ENCODE data around the gene HIPK1. TPM values are rescaled to one million over a fixed set of nuclear protein-coding genes. Genes with fewer than 3 reads are reported as not detected.

Gene HIPK1
- total and polyA plus RNA-seq, 9 donors = 17.1 to 29.8 (median 27.4) TPM

DNA sequence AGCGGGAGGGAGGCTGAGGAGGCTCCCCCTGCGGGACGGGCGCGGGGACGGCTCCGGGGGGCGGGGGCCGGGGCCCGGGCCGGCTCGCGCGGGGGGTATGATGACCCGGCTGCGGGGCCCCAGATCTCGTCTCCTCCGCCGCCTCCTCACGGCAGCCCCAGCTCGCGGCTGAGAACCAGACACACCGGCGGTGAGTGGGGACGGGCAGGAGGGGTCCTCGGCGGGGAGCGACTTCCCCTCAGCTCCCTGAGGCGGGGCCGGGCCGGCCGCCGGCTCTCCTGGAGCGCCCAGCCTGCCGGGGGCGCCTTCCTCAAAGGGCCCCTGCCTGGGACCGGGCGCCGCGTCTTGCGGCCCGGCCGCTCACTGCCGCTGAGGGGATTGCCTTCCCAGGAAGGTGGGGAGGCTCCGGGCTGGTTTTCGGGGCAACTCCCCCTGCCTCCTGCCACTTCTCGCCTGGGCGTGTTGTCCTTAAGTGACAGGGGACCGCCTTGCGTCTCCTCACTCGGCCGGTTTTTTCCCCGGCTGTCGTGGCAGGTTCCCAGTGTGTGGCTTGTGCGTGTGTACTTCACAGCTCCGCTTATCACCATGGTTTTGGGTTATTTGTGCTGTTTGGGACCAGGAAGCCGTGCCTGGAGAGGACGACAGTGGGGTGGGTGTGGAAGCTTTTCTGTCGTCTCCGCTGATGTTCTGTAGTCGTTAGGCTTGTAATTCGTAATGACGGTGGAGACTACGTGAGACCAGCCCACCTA is 800 bp downstream of the HIPK1 start:
- Histone ChIP-seq H3K36me3 (ENCODE audit: control insufficient read depth, insufficient read depth, low read length) (no peaks in the 10 kb centered on the region), H3K4me3 (ENCODE audit: low read length) (peak overlapping the region; percentile 93), H3K4me1 (ENCODE audit: control insufficient read depth, insufficient read depth, low read length) (peaks cover 10% of the 10 kb centered on the region), H3K27me3 (ENCODE audit: control insufficient read depth, insufficient read depth, low read length) (no peaks in the 10 kb centered on the region), H3K9me3 (replicated peaks; ENCODE audit: control insufficient read depth, low read depth, low read length) (no peaks in the 10 kb centered on the region), H3K27ac (ENCODE audit: low read length) (peak overlapping the region; percentile 99)
- peak; percentile 65 for DNase-seq
- under 1% methylated on average over 46 of the region's 64 CpGs for WGBS (ENCODE audit: insufficient coverage)

DNA sequence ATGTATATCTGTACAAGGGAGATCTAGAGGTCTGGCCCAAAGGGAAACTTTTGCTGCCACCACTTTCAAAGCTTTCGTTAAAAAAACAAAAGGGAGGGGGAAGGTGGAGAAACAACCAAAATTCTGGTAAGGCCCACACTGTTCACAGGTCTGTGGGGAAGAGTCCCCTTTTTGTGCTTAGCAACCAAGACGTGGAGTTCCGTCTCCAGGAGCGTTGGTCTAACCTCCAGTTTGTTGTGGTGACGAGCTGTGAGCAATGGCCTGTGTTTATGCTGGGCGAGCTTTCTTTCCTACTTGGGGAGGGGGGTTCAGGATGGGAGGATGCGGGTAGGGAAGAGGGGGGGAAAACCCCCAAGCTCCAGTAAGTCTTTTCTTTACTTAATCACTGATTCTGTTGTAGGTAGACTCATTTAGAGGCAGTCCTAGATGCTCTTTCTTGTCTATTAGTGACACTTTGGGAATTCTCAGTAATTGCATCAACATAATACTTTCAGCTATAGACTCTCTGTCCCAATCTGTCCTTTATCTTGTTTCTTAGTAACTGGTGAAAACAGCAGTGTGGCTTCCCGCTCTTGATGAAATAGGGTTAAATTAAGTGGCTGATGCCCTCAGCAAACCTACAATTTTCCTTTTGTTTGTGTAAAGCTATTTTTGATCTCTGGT is 1.5 kb downstream of the HIPK1 start:
- Histone ChIP-seq H3K9me3 (replicated peaks; ENCODE audit: control insufficient read depth, low read depth, low read length) (no peaks in the 10 kb centered on the region), H3K4me1 (ENCODE audit: control insufficient read depth, insufficient read depth, low read length) (peaks cover 10% of the 10 kb centered on the region), H3K27ac (ENCODE audit: low read length) (peak overlapping the region; percentile 99), H3K27me3 (ENCODE audit: control insufficient read depth, insufficient read depth, low read length) (no peaks in the 10 kb centered on the region), H3K4me3 (ENCODE audit: low read length) (peak overlapping the region; percentile 93), H3K36me3 (ENCODE audit: control insufficient read depth, insufficient read depth, low read length) (no peaks in the 10 kb centered on the region)
- peak; percentile 76 for DNase-seq
- WGBS (ENCODE audit: insufficient coverage) = no CpG with 5 or more reads among the region's 8 CpGs

DNA sequence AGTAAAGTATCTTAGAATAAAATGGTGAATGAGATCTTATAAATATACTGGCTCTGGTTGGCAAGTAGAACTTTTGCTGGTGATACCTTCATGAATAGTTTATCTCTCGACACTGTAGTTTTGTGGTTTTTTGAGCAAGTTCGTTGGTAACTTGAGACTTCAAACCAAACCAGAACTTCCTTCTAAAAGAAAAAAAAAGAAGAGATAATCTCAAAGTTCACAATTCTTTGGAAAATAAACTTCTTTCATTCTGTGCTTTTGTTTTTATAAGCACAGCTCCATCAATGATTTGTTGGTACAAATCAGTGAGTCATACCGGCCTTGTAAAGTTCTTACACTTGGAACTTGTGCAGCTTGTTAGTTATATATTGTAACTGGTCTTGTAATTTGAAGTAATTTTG is 2.3 kb downstream of the HIPK1 start:
- DNase-seq = no peak
- no CpG with 5 or more reads among the region's 3 CpGs for WGBS (ENCODE audit: insufficient coverage)
- H3K27me3 ChIP-seq (ENCODE audit: control insufficient read depth, insufficient read depth, low read length) = no peaks in the 10 kb centered on the region
- H3K27ac ChIP-seq (ENCODE audit: low read length) = peak overlapping the region; percentile 99
- H3K4me3 ChIP-seq (ENCODE audit: low read length) = no peak overlapping the region
- peaks cover 10% of the 10 kb centered on the region for H3K4me1 ChIP-seq (ENCODE audit: control insufficient read depth, insufficient read depth, low read length)
- no peaks in the 10 kb centered on the region for H3K36me3 ChIP-seq (ENCODE audit: control insufficient read depth, insufficient read depth, low read length)
- no peaks in the 10 kb centered on the region for H3K9me3 ChIP-seq (replicated peaks; ENCODE audit: control insufficient read depth, low read depth, low read length)

DNA sequence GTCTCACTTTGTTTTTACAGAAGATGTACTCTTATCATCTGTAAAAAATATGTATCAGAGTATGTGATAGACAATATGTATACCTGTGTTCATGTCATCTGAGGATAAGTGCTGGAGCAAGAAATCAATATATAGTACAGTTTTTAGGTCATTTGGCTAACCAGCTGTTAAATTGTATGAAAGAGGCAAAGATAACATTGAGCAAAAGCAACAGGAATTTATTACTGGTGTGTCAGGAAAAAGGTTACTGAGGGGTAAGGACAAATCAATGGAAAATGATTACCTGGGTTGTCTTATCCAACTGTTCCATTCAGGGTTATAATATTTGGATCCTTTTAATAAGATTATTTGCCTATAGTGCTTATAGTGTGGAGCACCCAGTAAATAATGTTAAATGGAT is 4.9 kb downstream of the HIPK1 start:
- H3K36me3 ChIP-seq (ENCODE audit: control insufficient read depth, insufficient read depth, low read length) = no peaks in the 10 kb centered on the region
- H3K27ac ChIP-seq (ENCODE audit: low read length) = no peak overlapping the region
- H3K27me3 ChIP-seq (ENCODE audit: control insufficient read depth, insufficient read depth, low read length) = no peaks in the 10 kb centered on the region
- H3K4me1 ChIP-seq (ENCODE audit: control insufficient read depth, insufficient read depth, low read length) = peaks cover 10% of the 10 kb centered on the region
- DNase-seq = no peak
- H3K9me3 ChIP-seq (replicated peaks; ENCODE audit: control insufficient read depth, low read depth, low read length) = no peaks in the 10 kb centered on the region
- no peak overlapping the region for H3K4me3 ChIP-seq (ENCODE audit: low read length)

DNA sequence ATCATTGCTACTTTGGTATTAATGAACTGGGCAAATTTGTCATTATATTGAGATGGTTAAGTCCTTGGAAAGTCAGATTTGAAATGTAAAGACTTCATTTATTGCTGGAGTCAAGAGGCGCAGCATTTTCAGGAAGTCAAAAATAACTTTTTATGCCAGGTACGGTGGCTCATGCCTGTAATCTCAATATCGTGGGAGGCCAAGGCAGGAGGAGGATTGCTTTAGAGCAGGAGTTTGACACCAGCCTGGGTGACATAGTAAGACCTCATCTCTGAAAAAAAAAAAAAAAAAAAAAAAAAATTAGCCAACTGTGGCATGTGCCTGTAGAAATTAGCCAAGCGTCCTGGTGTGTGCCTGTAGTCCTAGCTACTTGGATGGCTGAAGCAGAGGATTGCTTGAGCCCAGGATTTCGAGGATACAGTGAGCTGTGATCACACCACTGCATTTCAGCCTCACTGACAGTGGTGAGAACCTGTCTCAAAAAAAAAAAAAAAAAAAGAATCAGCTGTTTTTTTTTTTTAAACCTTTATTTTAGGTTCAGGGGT is 5.5 kb downstream of the HIPK1 start:
- Histone ChIP-seq H3K4me1 (ENCODE audit: control insufficient read depth, insufficient read depth, low read length) (peaks cover 10% of the 10 kb centered on the region), H3K9me3 (replicated peaks; ENCODE audit: control insufficient read depth, low read depth, low read length) (no peaks in the 10 kb centered on the region), H3K4me3 (ENCODE audit: low read length) (no peak overlapping the region), H3K27me3 (ENCODE audit: control insufficient read depth, insufficient read depth, low read length) (no peaks in the 10 kb centered on the region), H3K36me3 (ENCODE audit: control insufficient read depth, insufficient read depth, low read length) (no peaks in the 10 kb centered on the region), H3K27ac (ENCODE audit: low read length) (no peak overlapping the region)
- DNase-seq = no peak
- no CpG with 5 or more reads among the region's 5 CpGs for WGBS (ENCODE audit: insufficient coverage)

DNA sequence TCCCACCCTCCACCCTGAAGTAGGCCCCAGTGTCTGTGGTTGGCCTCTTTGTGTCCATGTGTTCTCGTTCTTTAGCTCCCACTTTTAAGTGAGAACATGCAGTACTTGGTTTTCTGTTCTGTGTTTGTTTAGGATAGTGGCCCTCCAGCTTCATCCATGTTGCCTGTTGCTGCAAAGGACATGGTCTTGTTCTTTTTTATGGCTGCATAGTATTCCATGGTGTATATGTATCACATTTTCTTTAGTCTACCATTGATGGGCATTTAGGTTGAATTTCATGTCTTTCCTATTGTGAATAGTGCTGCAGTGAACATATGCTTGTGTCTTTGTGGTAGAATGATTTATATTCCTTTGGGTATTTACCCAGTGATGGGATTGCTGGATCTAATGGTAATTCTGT is 6.1 kb downstream of the HIPK1 start:
- WGBS (ENCODE audit: insufficient coverage) = no CpG with 5 or more reads among the region's 1 CpG
- Histone ChIP-seq H3K9me3 (replicated peaks; ENCODE audit: control insufficient read depth, low read depth, low read length) (no peaks in the 10 kb centered on the region), H3K27me3 (ENCODE audit: control insufficient read depth, insufficient read depth, low read length) (no peaks in the 10 kb centered on the region), H3K4me3 (ENCODE audit: low read length) (no peak overlapping the region), H3K27ac (ENCODE audit: low read length) (no peak overlapping the region), H3K36me3 (ENCODE audit: control insufficient read depth, insufficient read depth, low read length) (no peaks in the 10 kb centered on the region), H3K4me1 (ENCODE audit: control insufficient read depth, insufficient read depth, low read length) (peaks cover 10% of the 10 kb centered on the region)
- DNase-seq = no peak

DNA sequence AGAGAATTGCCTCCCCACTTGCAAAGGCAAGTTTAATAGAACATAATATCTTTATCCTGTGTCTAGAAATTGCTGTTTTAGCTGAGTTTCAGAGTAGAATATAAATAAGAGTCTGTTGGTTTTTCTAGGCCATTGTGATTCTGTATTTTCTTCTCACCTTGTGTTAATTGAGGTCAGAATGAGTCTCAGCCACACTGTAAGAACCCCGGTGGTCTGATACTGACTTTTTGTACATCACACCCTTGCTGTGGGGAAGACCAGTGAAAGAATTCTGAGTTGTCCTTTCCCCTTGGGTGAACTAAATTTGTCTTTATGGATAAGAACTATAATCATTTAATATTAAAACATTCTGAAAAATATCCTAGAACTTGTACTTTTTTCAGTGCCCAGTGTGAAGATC is 6.8 kb downstream of the HIPK1 start:
- Histone ChIP-seq H3K36me3 (ENCODE audit: control insufficient read depth, insufficient read depth, low read length) (peaks cover 7% of the 10 kb centered on the region), H3K4me1 (ENCODE audit: control insufficient read depth, insufficient read depth, low read length) (peaks cover 2% of the 10 kb centered on the region), H3K9me3 (replicated peaks; ENCODE audit: control insufficient read depth, low read depth, low read length) (no peaks in the 10 kb centered on the region), H3K27me3 (ENCODE audit: control insufficient read depth, insufficient read depth, low read length) (no peaks in the 10 kb centered on the region), H3K27ac (ENCODE audit: low read length) (no peak overlapping the region), H3K4me3 (ENCODE audit: low read length) (no peak overlapping the region)
- no CpG with 5 or more reads among the region's 1 CpG for WGBS (ENCODE audit: insufficient coverage)
- DNase-seq = no peak

DNA sequence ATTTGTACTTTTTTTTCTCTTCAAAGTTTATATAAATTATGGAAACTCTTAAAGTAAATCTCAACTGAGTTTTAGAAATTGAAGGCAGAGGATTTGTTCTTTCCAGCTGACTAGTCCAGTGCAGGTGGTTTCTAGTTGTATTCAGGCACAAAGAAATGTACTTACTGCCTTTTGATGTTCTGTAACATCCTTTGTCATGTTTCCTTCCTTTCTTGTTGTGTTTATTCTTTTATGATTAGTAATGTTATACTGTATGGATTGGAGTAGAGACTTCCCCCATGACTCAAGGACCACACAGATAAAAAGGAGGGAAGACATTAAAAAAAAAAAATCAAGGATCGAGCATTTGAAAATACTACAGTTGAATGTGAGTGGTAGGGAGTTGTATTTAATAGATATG is 8.0 kb downstream of the HIPK1 start:
- no peaks in the 10 kb centered on the region for H3K27me3 ChIP-seq (ENCODE audit: control insufficient read depth, insufficient read depth, low read length)
- no CpG with 5 or more reads among the region's 1 CpG for WGBS (ENCODE audit: insufficient coverage)
- H3K4me3 ChIP-seq (ENCODE audit: low read length) = no peak overlapping the region
- H3K4me1 ChIP-seq (ENCODE audit: control insufficient read depth, insufficient read depth, low read length) = no peaks in the 10 kb centered on the region
- DNase-seq = no peak
- peaks cover 14% of the 10 kb centered on the region for H3K36me3 ChIP-seq (ENCODE audit: control insufficient read depth, insufficient read depth, low read length)
- H3K27ac ChIP-seq (ENCODE audit: low read length) = no peak overlapping the region
- no peaks in the 10 kb centered on the region for H3K9me3 ChIP-seq (replicated peaks; ENCODE audit: control insufficient read depth, low read depth, low read length)

DNA sequence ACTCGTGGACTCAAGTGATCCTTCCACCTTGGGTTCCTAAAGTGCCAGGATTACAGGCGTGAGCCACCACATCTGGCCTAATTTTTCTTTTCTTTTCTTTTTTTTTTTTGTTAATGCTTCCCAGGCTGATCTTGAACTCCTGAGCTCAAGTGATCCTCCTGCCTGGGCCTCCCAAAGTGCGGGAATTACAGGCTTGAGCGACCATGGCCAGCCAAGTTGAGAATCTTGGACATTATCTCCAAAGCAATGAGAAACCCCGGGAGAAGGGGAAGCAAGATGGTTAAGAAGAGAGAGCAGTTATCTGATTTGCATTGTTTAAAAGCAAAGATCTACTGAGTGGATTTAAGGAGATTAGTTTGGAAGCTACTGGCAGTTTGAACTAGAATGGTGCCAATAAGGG is 9.1 kb downstream of the HIPK1 start:
- Histone ChIP-seq H3K4me3 (ENCODE audit: low read length) (no peak overlapping the region), H3K27me3 (ENCODE audit: control insufficient read depth, insufficient read depth, low read length) (no peaks in the 10 kb centered on the region), H3K9me3 (replicated peaks; ENCODE audit: control insufficient read depth, low read depth, low read length) (no peaks in the 10 kb centered on the region), H3K4me1 (ENCODE audit: control insufficient read depth, insufficient read depth, low read length) (no peaks in the 10 kb centered on the region), H3K27ac (ENCODE audit: low read length) (no peak overlapping the region), H3K36me3 (ENCODE audit: control insufficient read depth, insufficient read depth, low read length) (peaks cover 15% of the 10 kb centered on the region)
- 78% methylated on average over 5 of the region's 5 CpGs for WGBS (ENCODE audit: insufficient coverage)
- no peak for DNase-seq

DNA sequence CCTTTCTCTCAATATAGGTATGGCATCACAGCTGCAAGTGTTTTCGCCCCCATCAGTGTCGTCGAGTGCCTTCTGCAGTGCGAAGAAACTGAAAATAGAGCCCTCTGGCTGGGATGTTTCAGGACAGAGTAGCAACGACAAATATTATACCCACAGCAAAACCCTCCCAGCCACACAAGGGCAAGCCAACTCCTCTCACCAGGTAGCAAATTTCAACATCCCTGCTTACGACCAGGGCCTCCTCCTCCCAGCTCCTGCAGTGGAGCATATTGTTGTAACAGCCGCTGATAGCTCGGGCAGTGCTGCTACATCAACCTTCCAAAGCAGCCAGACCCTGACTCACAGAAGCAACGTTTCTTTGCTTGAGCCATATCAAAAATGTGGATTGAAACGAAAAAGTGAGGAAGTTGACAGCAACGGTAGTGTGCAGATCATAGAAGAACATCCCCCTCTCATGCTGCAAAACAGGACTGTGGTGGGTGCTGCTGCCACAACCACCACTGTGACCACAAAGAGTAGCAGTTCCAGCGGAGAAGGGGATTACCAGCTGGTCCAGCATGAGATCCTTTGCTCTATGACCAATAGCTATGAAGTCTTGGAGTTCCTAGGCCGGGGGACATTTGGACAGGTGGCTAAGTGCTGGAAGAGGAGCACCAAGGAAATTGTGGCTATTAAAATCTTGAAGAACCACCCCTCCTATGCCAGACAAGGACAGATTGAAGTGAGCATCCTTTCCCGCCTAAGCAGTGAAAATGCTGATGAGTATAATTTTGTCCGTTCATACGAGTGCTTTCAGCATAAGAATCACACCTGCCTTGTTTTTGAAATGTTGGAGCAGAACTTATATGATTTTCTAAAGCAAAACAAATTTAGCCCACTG is 11.5 kb downstream of the HIPK1 start:
- H3K4me1 ChIP-seq (ENCODE audit: control insufficient read depth, insufficient read depth, low read length) = no peaks in the 10 kb centered on the region
- DNase-seq = no peak
- 90% methylated on average over 6 of the region's 16 CpGs for WGBS (ENCODE audit: insufficient coverage)

More for the DNA sequence above, 11.5 kb downstream of the HIPK1 start:
- Histone ChIP-seq H3K9me3 (replicated peaks; ENCODE audit: control insufficient read depth, low read depth, low read length) (no peaks in the 10 kb centered on the region), H3K27ac (ENCODE audit: low read length) (peak overlapping the region; percentile 5), H3K4me3 (ENCODE audit: low read length) (no peak overlapping the region), H3K36me3 (ENCODE audit: control insufficient read depth, insufficient read depth, low read length) (peaks cover 24% of the 10 kb centered on the region), H3K27me3 (ENCODE audit: control insufficient read depth, insufficient read depth, low read length) (no peaks in the 10 kb centered on the region)
